Prostate gland (tissue), 2 donors: ENCODE measurements around the gene KLK7. TPM values are rescaled to one million over a fixed set of nuclear protein-coding genes. Genes with fewer than 3 reads are reported as not detected.

Source experiments
- DNase-seq: peaks from one replicate; pipeline ENCODE4 v3.0.0-alpha.2; 2019; ENCODE audit warnings: low spot score
- H3K27ac ChIP-seq, 2 donors: fragments of 200-600 bp; sonication (generic); 2 replicates each; pipeline ENCODE4 v1.5.1; 2017 to 2019
- H3K27me3 ChIP-seq: fragments of 200-600 bp; sonication (generic); replicated peaks from 2 replicates; pipeline ENCODE4 v1.5.1; 2019; ENCODE audit not compliant: insufficient read depth
- H3K36me3 ChIP-seq, 2 donors: fragments of 200-600 bp; sonication (generic); 1 replicate in 1 of 2; 2 replicates in 1 of 2; pipeline versions ENCODE4 v1.5.1 to v1.8.1; 2017 to 2019
- H3K4me1 ChIP-seq: fragments of 200-600 bp; sonication (generic); replicated peaks from 2 replicates; pipeline ENCODE4 v1.5.1; 2019
- H3K4me3 ChIP-seq, 2 donors: fragments of 200-600 bp; sonication (generic); 2 replicates each; pipeline ENCODE4 v1.5.1; 2017 to 2019
- H3K9me3 ChIP-seq: fragments of 200-600 bp; sonication (generic); 2 replicates; pipeline ENCODE4 v1.5.1; 2017
- POLR2A ChIP-seq: fragments of 450-650 bp; IDR thresholded peaks from one replicate; pipeline ENCODE4 v1.6.1; 2016; ENCODE audit warnings: antibody characterized with exemption, mild to moderate bottlenecking
- POLR2AphosphoS5 ChIP-seq: sonication (generic); formaldehyde crosslinking; IDR thresholded peaks from one replicate; pipeline ENCODE4 v1.6.1; 2017; ENCODE audit warnings: antibody characterized with exemption
- WGBS: methylation state at CpG from one replicate; pipeline ENCODE4 v1.1.5; 2018; 5-methylcytosine and 5-hydroxymethylcytosine counted together
- intact Hi-C: fragments of 100-400 bp; cut with DNase I; formaldehyde crosslinking; loops from one replicate; pipeline ENCODE4 v1.14.2; 2022
- total RNA-seq, 2 donors: library from RNA; depleted of rRNA; stranded (reverse); fragments of >200 nt; gene quantifications; one replicate each; pipeline ENCODE4 v1.1.0, GENCODE V29; 2016
- TF ChIP-seq, protein P1 (sequence below), 4 experiments: fragments of 200-600 bp in 2 of 4; fragments of 450-650 bp in 2 of 4; sonication (generic) in 2 of 4; IDR thresholded peaks; 1 replicate in 3 of 4; 2 replicates in 1 of 4; pipeline ENCODE4 v1.5.1; 2016 to 2019; ENCODE audit warnings: antibody characterized with exemption in 4 of 4, mild to moderate bottlenecking in 2 of 4, moderate library complexity in 2 of 4

Gene KLK7
- total RNA-seq, 2 donors from 2014 or later: 0.68 to 1.2 TPM

DNA sequence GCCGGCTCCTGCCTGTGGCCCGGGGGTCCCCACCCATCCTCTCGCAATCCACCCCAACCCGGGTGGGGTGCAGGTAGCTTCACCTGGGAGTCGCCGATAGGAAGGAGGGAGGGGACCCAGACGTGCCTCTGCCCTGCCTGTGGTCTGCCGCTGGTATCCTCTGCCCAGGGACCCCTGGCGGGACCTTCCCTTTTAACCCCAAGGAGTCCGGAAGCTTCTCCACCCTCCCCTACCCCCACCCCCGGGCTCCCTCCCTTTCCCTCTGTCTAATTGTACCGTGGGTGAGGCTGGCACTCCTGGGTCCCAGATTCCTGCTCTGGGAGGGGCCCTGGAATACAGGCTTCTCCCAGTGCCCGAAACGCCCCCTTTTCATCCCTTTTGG lies 35.8 kb upstream of the KLK7 start, which contains the start of gene KLK10:
Gene KLK10 (minus strand): TSS at position 166 of the 382 bp plus-strand sequence. CDS start 579 bp downstream, outside the sequence.
- no peaks in the 10 kb centered on the region for H3K4me1 ChIP-seq
- 6% methylated on average over 14 of the region's 14 CpGs for WGBS
- peak within 1 kb of the TSS; percentile 32 to 35 for H3K4me3 ChIP-seq
- no peak for DNase-seq
- H3K27me3 ChIP-seq: no peaks in the 10 kb centered on the region
- intact Hi-C loops: no loop called here
- H3K27ac ChIP-seq: peak within 1 kb of the TSS; percentile 72 to 80
- H3K36me3 ChIP-seq: no peaks in the 10 kb centered on the region
- TF ChIP-seq POLR2A: no peak
- H3K9me3 ChIP-seq: no peaks in the 10 kb centered on the region

GRCh38 chr19:51018745-51019543 lies 35.2 kb upstream of the KLK7 start:
- H3K9me3 ChIP-seq: no peaks in the 10 kb centered on the region
- no peaks in the 10 kb centered on the region for H3K36me3 ChIP-seq
- WGBS: 3% methylated on average over 66 of the region's 68 CpGs
- no peaks in the 10 kb centered on the region for H3K4me1 ChIP-seq
- peak overlapping the region; percentile 72 to 80 for H3K27ac ChIP-seq
- no peaks in the 10 kb centered on the region for H3K27me3 ChIP-seq
- intact Hi-C loops: no loop called here
- peak overlapping the region; percentile 32 to 35 for H3K4me3 ChIP-seq
- TF ChIP-seq POLR2AphosphoS5 (peak; percentile 34), POLR2A (peak; percentile 66)
- TF ChIP-seq, protein P1, sequence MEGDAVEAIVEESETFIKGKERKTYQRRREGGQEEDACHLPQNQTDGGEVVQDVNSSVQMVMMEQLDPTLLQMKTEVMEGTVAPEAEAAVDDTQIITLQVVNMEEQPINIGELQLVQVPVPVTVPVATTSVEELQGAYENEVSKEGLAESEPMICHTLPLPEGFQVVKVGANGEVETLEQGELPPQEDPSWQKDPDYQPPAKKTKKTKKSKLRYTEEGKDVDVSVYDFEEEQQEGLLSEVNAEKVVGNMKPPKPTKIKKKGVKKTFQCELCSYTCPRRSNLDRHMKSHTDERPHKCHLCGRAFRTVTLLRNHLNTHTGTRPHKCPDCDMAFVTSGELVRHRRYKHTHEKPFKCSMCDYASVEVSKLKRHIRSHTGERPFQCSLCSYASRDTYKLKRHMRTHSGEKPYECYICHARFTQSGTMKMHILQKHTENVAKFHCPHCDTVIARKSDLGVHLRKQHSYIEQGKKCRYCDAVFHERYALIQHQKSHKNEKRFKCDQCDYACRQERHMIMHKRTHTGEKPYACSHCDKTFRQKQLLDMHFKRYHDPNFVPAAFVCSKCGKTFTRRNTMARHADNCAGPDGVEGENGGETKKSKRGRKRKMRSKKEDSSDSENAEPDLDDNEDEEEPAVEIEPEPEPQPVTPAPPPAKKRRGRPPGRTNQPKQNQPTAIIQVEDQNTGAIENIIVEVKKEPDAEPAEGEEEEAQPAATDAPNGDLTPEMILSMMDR (IDR thresholded peaks at IDR 0.05): no peak
- DNase-seq: peak; percentile 60

GRCh38 chr19:51016798-51017683 lies 33.3 kb upstream of the KLK7 start:
- Histone ChIP-seq H3K27ac (peak overlapping the region; percentile 39 to 55), H3K27me3 (no peaks in the 10 kb centered on the region), H3K4me1 (no peaks in the 10 kb centered on the region), H3K4me3 (peak overlapping the region; percentile 22 to 34), H3K36me3 (no peaks in the 10 kb centered on the region), H3K9me3 (no peaks in the 10 kb centered on the region)
- DNase-seq: peak; percentile 74
- 1% methylated on average over 68 of the region's 68 CpGs for WGBS
- intact Hi-C loops: no loop called here
- no peak for TF ChIP-seq POLR2A
- TF ChIP-seq, protein P1 (IDR thresholded peaks at IDR 0.05): peak; percentile 65 to 94 (median 84)
- TF ChIP-seq POLR2AphosphoS5: peak; percentile 27

DNA sequence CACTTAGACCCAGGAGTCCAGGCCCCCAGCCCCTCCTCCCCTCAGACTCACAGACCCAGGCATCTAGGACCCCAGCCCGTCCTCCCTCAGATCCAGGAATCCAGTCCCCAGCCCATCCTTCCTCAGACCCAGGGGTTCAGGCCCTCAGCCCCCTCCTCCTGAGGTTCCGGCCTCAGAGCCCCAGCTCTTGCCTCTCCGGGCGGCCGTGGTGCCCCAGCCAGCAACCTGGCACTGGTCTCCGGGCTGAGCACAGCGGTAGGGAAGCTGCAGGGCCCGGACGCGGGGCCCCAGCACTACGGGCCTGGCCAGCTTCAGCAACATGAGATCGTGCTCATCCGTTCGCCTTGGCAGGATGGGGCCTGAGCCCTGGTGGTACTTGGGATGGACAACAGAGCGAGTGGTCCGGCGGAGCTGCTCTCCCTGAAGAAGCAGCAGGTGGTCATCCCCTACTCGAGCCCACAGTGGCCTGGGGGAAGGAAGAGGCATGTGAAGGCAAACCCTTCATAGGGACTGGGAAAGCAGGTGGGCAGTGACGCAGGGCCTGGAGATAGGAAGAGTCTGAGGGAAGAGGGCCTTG lies 32.1 kb upstream of the KLK7 start:
- Histone ChIP-seq H3K4me3 (no peak overlapping the region), H3K9me3 (no peaks in the 10 kb centered on the region), H3K27ac (no peak overlapping the region), H3K36me3 (no peaks in the 10 kb centered on the region), H3K27me3 (no peaks in the 10 kb centered on the region), H3K4me1 (no peaks in the 10 kb centered on the region)
- intact Hi-C loops: no loop called here
- TF ChIP-seq POLR2AphosphoS5: no peak
- TF ChIP-seq POLR2A: no peak
- TF ChIP-seq, protein P1 (IDR thresholded peaks at IDR 0.05): no peak
- DNase-seq: no peak
- WGBS: 85% methylated on average over 19 of the region's 19 CpGs

DNA sequence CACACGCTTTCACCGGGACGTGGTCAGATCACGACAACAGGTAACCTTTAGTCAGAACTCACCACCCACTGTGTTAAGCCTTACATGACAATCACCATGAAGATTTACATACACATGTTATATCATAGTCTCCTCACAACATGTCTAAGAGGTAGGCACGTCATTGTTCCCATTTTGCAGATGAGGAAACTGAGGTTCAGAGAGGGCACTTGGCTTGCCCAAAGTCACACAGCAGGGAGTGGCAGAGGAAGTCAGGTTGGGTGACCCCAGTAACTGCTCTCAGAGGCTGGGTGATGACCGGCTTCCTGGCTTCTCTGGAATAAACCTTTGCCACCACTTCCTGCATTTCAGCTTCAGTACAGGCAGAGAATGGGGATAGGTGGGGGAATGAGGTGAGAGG lies 30.5 kb upstream of the KLK7 start:
- H3K4me1 ChIP-seq: no peaks in the 10 kb centered on the region
- H3K27me3 ChIP-seq: no peaks in the 10 kb centered on the region
- H3K9me3 ChIP-seq: no peaks in the 10 kb centered on the region
- DNase-seq: no peak
- intact Hi-C loops: no loop called here
- H3K36me3 ChIP-seq: no peaks in the 10 kb centered on the region
- H3K4me3 ChIP-seq: no peak overlapping the region
- no peak overlapping the region for H3K27ac ChIP-seq
- 93% methylated on average over 6 of the region's 6 CpGs for WGBS
- TF ChIP-seq POLR2AphosphoS5 (no peak), POLR2A (no peak)
- TF ChIP-seq, protein P1 (IDR thresholded peaks at IDR 0.05): no peak
